MM.1S (cell line): ENCODE measurements around the gene CLNK.

Experiments
- DNase-seq: peaks from one replicate; pipeline ENCODE4 v3.0.0-alpha.2; 2015
- H2AFZ ChIP-seq: fragments of 300-600 bp; sonication (generic); 2 replicates; pipeline ENCODE4 v1.6.0; 2016; ENCODE audit warnings: antibody characterized with exemption, low read length
- H3F3A ChIP-seq: fragments of 300-600 bp; sonication (generic); 2 replicates; pipeline ENCODE4 v1.6.1; 2016; ENCODE audit warnings: mild to moderate bottlenecking, antibody characterized with exemption, low read length, moderate library complexity, mixed read lengths; ENCODE audit not compliant: insufficient read depth
- H3K27ac ChIP-seq: fragments of 300-600 bp; sonication (generic); 2 replicates; pipeline ENCODE4 v1.5.1; 2016; ENCODE audit warnings: mild to moderate bottlenecking, low read length
- H3K27me3 ChIP-seq: fragments of 300-600 bp; sonication (generic); replicated peaks from 2 replicates; pipeline ENCODE4 v1.6.0; 2016; ENCODE audit warnings: low read length; ENCODE audit not compliant: insufficient read depth
- H3K36me3 ChIP-seq: fragments of 300-600 bp; sonication (generic); replicated peaks from 2 replicates; pipeline ENCODE4 v1.6.1; 2016; ENCODE audit warnings: mild to moderate bottlenecking, low read length, mixed read lengths; ENCODE audit not compliant: insufficient read depth
- H3K4me1 ChIP-seq: fragments of 300-600 bp; sonication (generic); 2 replicates; pipeline ENCODE4 v1.6.1; 2016; ENCODE audit warnings: low read length, mixed read lengths
- H3K4me2 ChIP-seq: fragments of 300-600 bp; sonication (generic); 2 replicates; pipeline ENCODE4 v1.6.0; 2016; ENCODE audit warnings: low read depth, low read length
- H3K4me3 ChIP-seq: fragments of 300-600 bp; sonication (generic); 2 replicates; pipeline ENCODE4 v1.5.1; 2016; ENCODE audit warnings: low read length, mixed read lengths
- H3K79me2 ChIP-seq: fragments of 300-600 bp; sonication (generic); 2 replicates; pipeline ENCODE4 v1.6.1; 2016; ENCODE audit warnings: mixed run types, low read length, mixed read lengths
- H3K9ac ChIP-seq: fragments of 300-600 bp; sonication (generic); 2 replicates; pipeline ENCODE4 v1.6.1; 2016; ENCODE audit warnings: low read length, mixed read lengths
- H3K9me2 ChIP-seq: fragments of 300-600 bp; sonication (generic); replicated peaks from 2 replicates; pipeline ENCODE4 v1.6.1; 2016; ENCODE audit warnings: mild to moderate bottlenecking, low read length, mixed read lengths; ENCODE audit not compliant: insufficient read depth
- H3K9me3 ChIP-seq: fragments of 300-600 bp; sonication (generic); replicated peaks from 2 replicates; pipeline ENCODE4 v1.6.1; 2016; ENCODE audit warnings: mild to moderate bottlenecking, low read length, mixed read lengths; ENCODE audit not compliant: insufficient read depth
- H4K20me1 ChIP-seq: fragments of 300-600 bp; sonication (generic); 2 replicates; pipeline ENCODE4 v1.6.1; 2016; ENCODE audit warnings: mild to moderate bottlenecking, low read length, moderate library complexity, mixed read lengths; ENCODE audit not compliant: insufficient read depth
- EZH2 ChIP-seq: fragments of 300-600 bp; sonication (generic); optimal IDR thresholded peaks from 2 replicates; pipeline ENCODE3; 2017; ENCODE audit warnings: low read depth, mild to moderate bottlenecking, antibody characterized with exemption, low read length, mixed read lengths
- EZH2phosphoT487 ChIP-seq: fragments of 300-600 bp; sonication (generic); IDR thresholded peaks from 2 replicates; pipeline ENCODE4 v1.6.1; 2018; ENCODE audit warnings: antibody characterized with exemption, low read length
- TF ChIP-seq, protein P1 (sequence below): fragments of 300-600 bp; sonication (generic); IDR thresholded peaks from 2 replicates; pipeline ENCODE4 v1.5.1; 2016; ENCODE audit warnings: antibody characterized with exemption, low read length, mixed read lengths

Gene CLNK

DNA sequence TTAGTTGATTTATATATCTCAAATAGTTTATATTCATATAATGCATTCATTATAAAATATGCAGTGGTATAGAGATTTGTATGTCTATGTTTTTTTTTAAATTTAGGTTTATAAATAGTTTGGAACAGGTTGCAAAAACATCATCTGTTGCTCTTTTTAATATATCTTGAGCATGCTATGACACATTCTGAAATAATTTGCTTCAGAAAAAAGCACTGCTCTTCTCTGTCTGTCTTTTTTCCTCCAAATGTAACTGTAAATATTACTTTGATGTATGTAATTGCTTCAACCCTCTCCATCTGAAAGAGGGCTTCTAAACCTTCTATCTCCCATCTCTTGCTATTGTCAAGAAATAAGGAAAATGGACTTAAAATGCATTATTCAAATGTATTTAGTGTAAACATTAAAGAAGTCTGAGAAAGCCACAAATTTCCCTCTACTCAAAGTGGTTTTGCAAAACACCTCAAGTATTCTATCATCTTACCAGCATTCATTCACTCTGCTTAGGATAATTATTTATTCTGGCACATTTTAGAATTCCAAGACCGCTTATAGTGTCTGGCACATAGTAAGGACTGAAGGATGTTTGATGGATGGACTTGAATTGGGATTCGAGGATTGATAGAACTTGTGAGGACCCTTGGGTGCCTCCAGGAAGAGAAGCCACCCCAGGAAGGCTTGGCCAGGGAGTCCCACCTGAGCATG is 87.8 kb downstream of the CLNK start:
- Histone ChIP-seq H4K20me1 (no peaks in the 10 kb centered on the region), H3K9me3 (no peaks in the 10 kb centered on the region), H3F3A (no peaks in the 10 kb centered on the region), H3K27me3 (no peaks in the 10 kb centered on the region), H3K4me2 (no peak overlapping the region), H2AFZ (no peak overlapping the region), H3K36me3 (no peaks in the 10 kb centered on the region), H3K4me1 (no peaks in the 10 kb centered on the region), H3K9me2 (no peaks in the 10 kb centered on the region), H3K27ac (no peak overlapping the region), H3K79me2 (no peaks in the 10 kb centered on the region), H3K4me3 (no peak overlapping the region), H3K9ac (no peak overlapping the region)
- TF ChIP-seq, protein P1, sequence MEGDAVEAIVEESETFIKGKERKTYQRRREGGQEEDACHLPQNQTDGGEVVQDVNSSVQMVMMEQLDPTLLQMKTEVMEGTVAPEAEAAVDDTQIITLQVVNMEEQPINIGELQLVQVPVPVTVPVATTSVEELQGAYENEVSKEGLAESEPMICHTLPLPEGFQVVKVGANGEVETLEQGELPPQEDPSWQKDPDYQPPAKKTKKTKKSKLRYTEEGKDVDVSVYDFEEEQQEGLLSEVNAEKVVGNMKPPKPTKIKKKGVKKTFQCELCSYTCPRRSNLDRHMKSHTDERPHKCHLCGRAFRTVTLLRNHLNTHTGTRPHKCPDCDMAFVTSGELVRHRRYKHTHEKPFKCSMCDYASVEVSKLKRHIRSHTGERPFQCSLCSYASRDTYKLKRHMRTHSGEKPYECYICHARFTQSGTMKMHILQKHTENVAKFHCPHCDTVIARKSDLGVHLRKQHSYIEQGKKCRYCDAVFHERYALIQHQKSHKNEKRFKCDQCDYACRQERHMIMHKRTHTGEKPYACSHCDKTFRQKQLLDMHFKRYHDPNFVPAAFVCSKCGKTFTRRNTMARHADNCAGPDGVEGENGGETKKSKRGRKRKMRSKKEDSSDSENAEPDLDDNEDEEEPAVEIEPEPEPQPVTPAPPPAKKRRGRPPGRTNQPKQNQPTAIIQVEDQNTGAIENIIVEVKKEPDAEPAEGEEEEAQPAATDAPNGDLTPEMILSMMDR, result no peak
- TF ChIP-seq EZH2phosphoT487 (no peak), EZH2 (no peak)
- DNase-seq, result no peak

DNA sequence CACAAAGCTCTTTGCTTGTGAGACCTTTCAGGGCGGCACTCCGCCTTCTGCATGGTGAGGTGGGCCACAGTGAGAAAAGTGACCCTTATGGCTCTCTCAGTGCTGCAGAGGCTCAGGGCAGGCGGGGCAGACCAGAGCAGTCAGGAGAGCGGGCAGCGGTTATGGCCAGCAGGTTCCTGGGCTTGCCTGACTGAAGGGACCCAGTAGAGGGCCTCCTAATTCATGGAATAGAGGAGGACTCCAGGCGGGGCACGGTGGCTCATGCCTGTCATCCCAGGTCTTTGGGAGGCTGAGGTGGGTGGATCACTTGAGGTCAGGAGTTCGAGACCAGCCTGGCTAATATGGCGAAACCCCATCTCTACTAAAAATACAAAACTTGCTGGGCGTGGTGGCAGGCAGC is 91.4 kb downstream of the CLNK start:
- Histone ChIP-seq H4K20me1 (no peaks in the 10 kb centered on the region), H3K9me3 (no peaks in the 10 kb centered on the region)
- no peak for DNase-seq

DNA sequence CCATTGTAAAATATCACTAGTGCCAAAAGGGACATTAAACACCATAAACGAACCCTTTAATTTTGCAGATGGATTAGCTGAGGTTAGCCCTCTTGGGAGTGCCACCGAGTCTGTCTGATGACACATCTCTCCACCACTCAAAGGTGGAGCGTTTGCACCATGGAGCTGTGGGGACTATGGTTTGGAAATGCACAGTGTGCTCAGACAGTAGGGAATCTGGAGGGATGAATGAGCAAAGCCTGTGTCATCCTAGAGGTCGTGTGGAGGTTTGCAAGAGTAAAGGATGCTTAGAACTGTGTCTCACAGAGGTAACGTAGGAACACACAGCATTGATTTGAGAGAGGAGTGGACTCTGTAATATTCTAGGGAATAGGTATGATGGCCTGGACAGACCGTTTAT is 93.7 kb downstream of the CLNK start:
- Histone ChIP-seq H4K20me1 (no peaks in the 10 kb centered on the region), H3K9ac (no peak overlapping the region), H3K9me3 (no peaks in the 10 kb centered on the region), H3K4me3 (no peak overlapping the region), H3K4me1 (no peaks in the 10 kb centered on the region), H3F3A (no peaks in the 10 kb centered on the region), H2AFZ (no peak overlapping the region), H3K4me2 (no peak overlapping the region), H3K9me2 (no peaks in the 10 kb centered on the region), H3K27ac (no peak overlapping the region), H3K27me3 (no peaks in the 10 kb centered on the region), H3K36me3 (no peaks in the 10 kb centered on the region), H3K79me2 (no peaks in the 10 kb centered on the region)
- DNase-seq, result no peak
- TF ChIP-seq EZH2phosphoT487, result no peak
- TF ChIP-seq, protein P1, result no peak
- no peak for TF ChIP-seq EZH2

More for the DNA sequence above, 91.4 kb downstream of the CLNK start:
- no peaks in the 10 kb centered on the region for H3K79me2 ChIP-seq
- H3K9ac ChIP-seq, result no peak overlapping the region
- no peaks in the 10 kb centered on the region for H3K36me3 ChIP-seq
- no peak overlapping the region for H3K4me3 ChIP-seq
- no peak overlapping the region for H3K4me2 ChIP-seq
- H2AFZ ChIP-seq, result no peak overlapping the region
- TF ChIP-seq EZH2, result no peak
- TF ChIP-seq, protein P1, result no peak
- TF ChIP-seq EZH2phosphoT487, result no peak
- no peak overlapping the region for H3K27ac ChIP-seq
- no peaks in the 10 kb centered on the region for H3K9me2 ChIP-seq
- H3K4me1 ChIP-seq, result no peaks in the 10 kb centered on the region
- H3F3A ChIP-seq, result no peaks in the 10 kb centered on the region
- H3K27me3 ChIP-seq, result no peaks in the 10 kb centered on the region
